NT2/D1 (cell line): ENCODE results near the gene ZNF592.
A peak's percentile ranks its signal among the peaks of the same experiment; 100 is the strongest.
"Not testable (repeated sequence)": the region's sequence is repeated elsewhere in the genome, so short reads cannot be mapped to it uniquely, and the experiment has no call there.

Experiments
- DNase-seq: peaks from one replicate; pipeline ENCODE4 v3.0.0-alpha.2; 2011; ENCODE audit warnings: low read depth, low spot score
- H3K27me3 ChIP-seq: 2 replicates; pipeline ENCODE4 v1.6.0; 2011; ENCODE audit warnings: mild to moderate bottlenecking; ENCODE audit not compliant: insufficient read length, insufficient read depth
- H3K36me3 ChIP-seq: 2 replicates; pipeline ENCODE4 v1.6.1; 2011; ENCODE audit warnings: mild to moderate bottlenecking, low read length, mixed read lengths; ENCODE audit not compliant: insufficient read depth, insufficient read length
- H3K4me1 ChIP-seq: 2 replicates; pipeline ENCODE4 v1.5.1; 2011; ENCODE audit not compliant: insufficient read depth, insufficient read length
- H3K4me3 ChIP-seq: 2 replicates; pipeline ENCODE4 v1.5.1; 2011; ENCODE audit warnings: low read depth; ENCODE audit not compliant: insufficient read length
- H3K9ac ChIP-seq: 2 replicates; pipeline ENCODE4 v1.6.0; 2011; ENCODE audit warnings: low read depth; ENCODE audit not compliant: insufficient read length
- H3K9me3 ChIP-seq: 2 replicates; pipeline ENCODE4 v1.5.1; 2011; ENCODE audit warnings: mild to moderate bottlenecking, low read length; ENCODE audit not compliant: insufficient read depth
- SUZ12 ChIP-seq: IDR thresholded peaks from 2 replicates; pipeline ENCODE4 v1.6.1; 2011; ENCODE audit not compliant: insufficient read length, insufficient read depth; ENCODE audit errors: extremely low read depth
- YY1 ChIP-seq: IDR thresholded peaks from 2 replicates; pipeline ENCODE4 v1.6.1; 2011; ENCODE audit not compliant: insufficient read length, insufficient read depth
- ZNF274 ChIP-seq: IDR thresholded peaks from 2 replicates; pipeline ENCODE4 v1.6.1; 2011; ENCODE audit warnings: mild to moderate bottlenecking, low read depth, low read length

ZNF592 gene

GRCh38 chr15:84716036-84716732 lies 32.2 kb upstream of the ZNF592 start, which contains the start of gene SEC11A:
Gene SEC11A (minus strand): TSS chr15:84716139. CDS start chr15:84716075, 64 bp downstream.
- H3K9me3 ChIP-seq = no peaks in the 10 kb centered on the region
- DNase-seq = peak; percentile 93
- peak within 1 kb of the TSS; percentile 98 for H3K9ac ChIP-seq
- no peaks in the 10 kb centered on the region for H3K27me3 ChIP-seq
- H3K4me3 ChIP-seq = peak within 1 kb of the TSS; percentile 93
- peaks cover 26% of the 10 kb centered on the region for H3K36me3 ChIP-seq
- TF ChIP-seq ZNF274 (no peak), YY1 (peak; percentile 37), SUZ12 (no peak)
- H3K4me1 ChIP-seq = peaks cover 3% of the 10 kb centered on the region

GRCh38 chr15:84721371-84721770 lies 27.0 kb upstream of the ZNF592 start:
- H3K27me3 ChIP-seq = no peaks in the 10 kb centered on the region
- H3K9ac ChIP-seq = no peak overlapping the region
- TF ChIP-seq SUZ12 = no peak
- no peak for TF ChIP-seq YY1
- no peak for TF ChIP-seq ZNF274
- DNase-seq = no peak
- H3K9me3 ChIP-seq = no peaks in the 10 kb centered on the region
- H3K4me1 ChIP-seq = no peaks in the 10 kb centered on the region
- H3K36me3 ChIP-seq = no peaks in the 10 kb centered on the region
- H3K4me3 ChIP-seq = no peak overlapping the region

GRCh38 chr15:84722628-84723027 lies 25.8 kb upstream of the ZNF592 start:
- Histone ChIP-seq H3K9ac (no peak overlapping the region), H3K27me3 (no peaks in the 10 kb centered on the region), H3K9me3 (no peaks in the 10 kb centered on the region), H3K4me1 (no peaks in the 10 kb centered on the region), H3K4me3 (no peak overlapping the region), H3K36me3 (no peaks in the 10 kb centered on the region)
- no peak for DNase-seq
- TF ChIP-seq ZNF274 = no peak
- TF ChIP-seq YY1 = no peak
- no peak for TF ChIP-seq SUZ12

- TF ChIP-seq ZNF274 = no peak
- TF ChIP-seq SUZ12 = no peak
- TF ChIP-seq YY1 = no peak
- no peak overlapping the region for H3K9ac ChIP-seq
Observed at GRCh38 chr15:84725001-84725491, 23.3 kb upstream of the ZNF592 start.

GRCh38 chr15:84727429-84727828 lies 21.0 kb upstream of the ZNF592 start:
- H3K27me3 ChIP-seq = no peaks in the 10 kb centered on the region
- H3K36me3 ChIP-seq = no peaks in the 10 kb centered on the region
- no peaks in the 10 kb centered on the region for H3K9me3 ChIP-seq
- no peak overlapping the region for H3K9ac ChIP-seq
- DNase-seq = no peak
- H3K4me3 ChIP-seq = no peak overlapping the region
- H3K4me1 ChIP-seq = no peaks in the 10 kb centered on the region
- TF ChIP-seq ZNF274 (no peak), SUZ12 (no peak), YY1 (no peak)

More at GRCh38 chr15:84725001-84725491, 23.3 kb upstream of the ZNF592 start:
- DNase-seq = no peak
- H3K27me3 ChIP-seq = no peaks in the 10 kb centered on the region
- H3K9me3 ChIP-seq = no peaks in the 10 kb centered on the region
- H3K36me3 ChIP-seq = no peaks in the 10 kb centered on the region
- H3K4me1 ChIP-seq = no peaks in the 10 kb centered on the region
- no peak overlapping the region for H3K4me3 ChIP-seq

- Histone ChIP-seq H3K9me3 (no peaks in the 10 kb centered on the region), H3K4me1 (no peaks in the 10 kb centered on the region)
- DNase-seq = no peak
Observed at GRCh38 chr15:84731774-84732173, 16.6 kb upstream of the ZNF592 start.

GRCh38 chr15:84734794-84735479 lies 13.5 kb upstream of the ZNF592 start:
- no peak overlapping the region for H3K9ac ChIP-seq
- H3K4me1 ChIP-seq = no peaks in the 10 kb centered on the region
- no peaks in the 10 kb centered on the region for H3K9me3 ChIP-seq
- no peak for TF ChIP-seq YY1
- no peak for TF ChIP-seq ZNF274
- TF ChIP-seq SUZ12 = no peak
- no peak overlapping the region for H3K4me3 ChIP-seq
- peak; percentile 92 for DNase-seq
- H3K36me3 ChIP-seq = no peaks in the 10 kb centered on the region
- no peaks in the 10 kb centered on the region for H3K27me3 ChIP-seq

More at GRCh38 chr15:84731774-84732173, 16.6 kb upstream of the ZNF592 start:
- TF ChIP-seq YY1 (no peak), SUZ12 (no peak), ZNF274 (no peak)
- Histone ChIP-seq H3K27me3 (no peaks in the 10 kb centered on the region), H3K9ac (no peak overlapping the region), H3K36me3 (no peaks in the 10 kb centered on the region), H3K4me3 (no peak overlapping the region)

GRCh38 chr15:84735480-84736061 lies 12.8 kb upstream of the ZNF592 start:
- H3K36me3 ChIP-seq, H3K9ac ChIP-seq, H3K27me3 ChIP-seq, H3K9me3 ChIP-seq, DNase-seq, H3K4me1 ChIP-seq, H3K4me3 ChIP-seq: not testable (repeated sequence)
